ENCODE measurements around the gene ME2. TPM values are rescaled to one million over a fixed set of nuclear protein-coding genes. Genes with fewer than 3 reads are reported as not detected.

ME2 gene
- total RNA-seq, 4 donors from 2014 or later, result 32.6 to 55.8 (median 48.0) TPM

- Histone ChIP-seq H3K4me3 (no peak overlapping the region), H3K4me1 (no peaks in the 10 kb centered on the region), H3K9me3 (no peaks in the 10 kb centered on the region), H3K27me3 (no peaks in the 10 kb centered on the region), H3K36me3 (peaks cover 0 to 5% (median 0%) of the 10 kb centered on the region in 3 donors), H3K27ac (no peak overlapping the region)
- WGBS, 2 donors, result 70 to 81% methylated on average over 3 of the region's 3 CpGs
- no peak for DNase-seq (ENCODE audit: low spot score in 2 of 2)
- TF ChIP-seq EP300 (IDR thresholded peaks at IDR 0.05), result no peak
- TF ChIP-seq CTCF (IDR thresholded peaks at IDR 0.05), result no peak
- no peak for TF ChIP-seq POLR2A (IDR thresholded peaks at IDR 0.05)
These were observed 74.9 kb downstream of the ME2 start for GRCh38 chr18:50953822-50954221.

DNA sequence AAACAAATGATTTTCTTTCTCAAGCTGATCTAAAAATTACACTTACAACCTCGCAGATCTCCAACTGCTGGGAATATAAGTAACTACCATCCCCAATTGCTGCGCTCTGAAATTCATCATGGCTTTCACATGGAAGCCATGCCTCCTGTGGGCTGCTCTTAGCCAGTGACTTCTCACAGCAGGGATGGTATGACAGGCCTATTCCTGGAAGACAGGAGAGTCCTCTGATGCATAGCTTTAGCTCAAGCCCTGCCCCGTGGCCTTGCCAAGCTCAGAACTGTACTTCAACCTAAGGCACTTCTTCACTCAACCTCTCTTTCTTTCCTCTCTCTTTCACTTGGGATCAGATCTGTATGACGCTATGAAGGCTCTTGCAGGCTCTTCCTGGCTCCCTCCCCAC, 76.3 kb downstream of the ME2 start:
- Histone ChIP-seq H3K9me3 (no peaks in the 10 kb centered on the region), H3K4me1 (no peaks in the 10 kb centered on the region), H3K36me3 (no peaks in the 10 kb centered on the region), H3K4me3 (no peak overlapping the region), H3K27ac (no peak overlapping the region), H3K27me3 (no peaks in the 10 kb centered on the region)
- WGBS, 2 donors, result 83 to 88% methylated on average over 4 of the region's 4 CpGs
- TF ChIP-seq EP300 (IDR thresholded peaks at IDR 0.05), result no peak
- TF ChIP-seq POLR2A (IDR thresholded peaks at IDR 0.05), result no peak
- TF ChIP-seq CTCF (IDR thresholded peaks at IDR 0.05), result no peak
- DNase-seq (ENCODE audit: low spot score in 2 of 2), result no peak

DNA sequence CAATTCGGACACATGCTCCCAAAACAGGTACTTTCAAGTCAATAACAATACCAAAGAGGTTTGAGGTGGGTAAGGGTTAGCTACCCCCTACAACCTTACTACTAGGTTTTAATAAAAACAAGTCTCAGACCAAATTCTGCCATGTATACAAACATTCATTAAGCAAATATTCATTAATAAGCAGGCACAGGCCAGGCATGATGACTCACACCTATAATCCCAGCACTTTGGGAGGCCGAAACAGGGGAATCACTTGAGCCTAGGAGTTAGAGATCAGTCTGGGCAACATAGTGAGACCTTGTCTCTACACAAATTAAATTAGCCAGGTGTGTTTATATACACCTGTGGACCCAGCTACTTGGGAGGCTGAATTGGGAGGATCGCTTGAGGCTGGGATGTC, 77.2 kb downstream of the ME2 start:
- H3K27ac ChIP-seq, result no peak overlapping the region
- no peak for DNase-seq (ENCODE audit: low spot score in 2 of 2)
- 94 to 95% methylated on average over 3 of the region's 3 CpGs for WGBS, 2 donors
- peaks cover 0 to 6% (median 1%) of the 10 kb centered on the region in 4 donors for H3K9me3 ChIP-seq
- no peak for TF ChIP-seq CTCF (IDR thresholded peaks at IDR 0.05)
- no peak for TF ChIP-seq POLR2A (IDR thresholded peaks at IDR 0.05)
- no peak for TF ChIP-seq EP300 (IDR thresholded peaks at IDR 0.05)
- no peaks in the 10 kb centered on the region for H3K4me1 ChIP-seq
- no peaks in the 10 kb centered on the region for H3K27me3 ChIP-seq
- H3K36me3 ChIP-seq, result no peaks in the 10 kb centered on the region
- no peak overlapping the region for H3K4me3 ChIP-seq

DNA sequence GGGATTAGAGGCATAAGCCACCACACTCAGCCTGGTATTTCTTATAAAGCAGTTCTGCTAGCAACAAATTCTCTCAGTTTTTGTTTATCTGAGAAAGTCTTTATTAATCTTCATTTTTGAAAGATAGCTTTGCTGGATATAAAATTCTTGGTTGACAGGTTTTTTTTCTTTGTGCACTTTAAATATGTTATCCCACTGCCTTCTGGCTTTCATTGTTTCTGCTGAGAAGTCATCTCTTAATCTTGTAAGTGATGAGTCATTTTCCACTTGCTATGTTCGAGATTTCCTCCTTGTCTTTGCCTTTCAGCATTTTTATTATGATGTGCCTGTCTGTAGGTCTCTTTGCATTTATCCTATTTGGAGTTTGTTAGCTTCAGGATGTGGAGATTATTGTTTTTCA, 83.1 kb downstream of the ME2 start:
- WGBS, 2 donors, result 77 to 84% methylated on average over 1 of the region's 1 CpG
- no peak for TF ChIP-seq EP300 (IDR thresholded peaks at IDR 0.05)
- TF ChIP-seq POLR2A (IDR thresholded peaks at IDR 0.05), result no peak
- no peak for TF ChIP-seq CTCF (IDR thresholded peaks at IDR 0.05)
- Histone ChIP-seq H3K4me1 (no peaks in the 10 kb centered on the region), H3K4me3 (no peak overlapping the region), H3K27ac (no peak overlapping the region), H3K27me3 (no peaks in the 10 kb centered on the region), H3K36me3 (no peaks in the 10 kb centered on the region), H3K9me3 (peaks cover 0 to 30% (median 9%) of the 10 kb centered on the region in 4 donors)
- DNase-seq (ENCODE audit: low spot score in 2 of 2), result no peak

GRCh38 chr18:50967714-50968661, 89.1 kb downstream of the ME2 start, which contains the start of gene ELAC1:
TSS of gene ELAC1 (plus strand) at chr18:50968040. CDS start at chr18:50974405, 6,365 bp downstream.
- TF ChIP-seq CTCF (IDR thresholded peaks at IDR 0.05) (peak in 1 of 5 experiments; percentile 38), POLR2A (IDR thresholded peaks at IDR 0.05) (peak; percentile 83 to 85), EP300 (IDR thresholded peaks at IDR 0.05) (peak in 1 of 2 donors; percentile 75)

More at GRCh38 chr18:50967714-50968661, 89.1 kb downstream of the ME2 start, which contains the start of gene ELAC1:
- Histone ChIP-seq H3K27ac (peak within 1 kb of the TSS; percentile 96 to 99 (median 98)), H3K4me3 (peak within 1 kb of the TSS; percentile 65 to 95 (median 86)), H3K27me3 (no peaks in the 10 kb centered on the region), H3K9me3 (peaks cover 0 to 6% (median 0%) of the 10 kb centered on the region in 4 donors), H3K4me1 (peaks cover 0 to 24% (median 11%) of the 10 kb centered on the region in 4 donors), H3K36me3 (no peaks in the 10 kb centered on the region)
- peak; percentile 44 to 51 for DNase-seq (ENCODE audit: low spot score in 2 of 2)
- WGBS, 2 donors, result 0 to 1% methylated on average over 51 to 55 of the region's 84 CpGs

All from tibial nerve (tissue), 4 donors.